NCI-H2081 (cell line): ENCODE data around the gene CRY1.

Experiments used
- DNase-seq, 2 experiments: peaks; one replicate each; lab custom pipeline; 2025; lab: John Stamatoyannopoulos, UW

Gene CRY1

DNA sequence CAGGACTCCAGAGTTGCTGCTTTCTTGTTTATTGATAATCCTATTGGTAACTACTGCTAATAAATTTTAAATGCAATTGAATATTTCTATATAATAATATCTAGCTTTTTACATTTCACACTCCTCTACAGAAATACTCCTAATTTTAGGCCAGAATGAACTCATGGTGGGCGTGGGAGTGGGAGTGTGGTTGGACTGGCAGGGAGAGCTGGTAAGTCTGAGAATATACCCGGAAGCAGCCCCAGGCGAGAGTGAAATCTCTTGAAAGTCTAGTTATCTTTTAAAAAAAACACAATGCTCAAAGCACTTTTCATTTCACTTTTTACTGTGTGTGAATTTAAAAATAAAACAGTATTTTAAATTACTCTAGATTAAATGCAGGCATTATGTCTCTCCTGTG is 132.9 kb downstream of the CRY1 start:
- DNase-seq, result no peak

DNA sequence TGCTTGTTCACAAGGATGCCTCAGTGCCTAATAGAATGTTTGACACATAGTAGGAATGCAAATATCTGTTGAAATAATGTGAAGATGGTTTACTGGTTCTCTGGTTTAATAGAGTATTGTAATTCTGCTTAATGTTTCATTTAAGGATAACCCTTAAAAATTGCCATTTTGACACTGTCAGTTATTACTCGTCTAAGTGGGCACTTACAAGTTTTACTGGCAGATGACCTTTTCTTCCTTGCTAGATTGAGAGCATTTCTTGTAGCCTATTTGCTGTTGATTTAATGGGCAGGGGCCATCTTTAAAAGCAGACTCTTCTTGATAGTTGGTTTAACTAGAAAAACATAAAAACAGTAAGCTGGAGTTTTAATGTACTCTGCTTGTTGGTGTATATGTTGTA is 135.8 kb downstream of the CRY1 start:
- DNase-seq, result no peak

DNA sequence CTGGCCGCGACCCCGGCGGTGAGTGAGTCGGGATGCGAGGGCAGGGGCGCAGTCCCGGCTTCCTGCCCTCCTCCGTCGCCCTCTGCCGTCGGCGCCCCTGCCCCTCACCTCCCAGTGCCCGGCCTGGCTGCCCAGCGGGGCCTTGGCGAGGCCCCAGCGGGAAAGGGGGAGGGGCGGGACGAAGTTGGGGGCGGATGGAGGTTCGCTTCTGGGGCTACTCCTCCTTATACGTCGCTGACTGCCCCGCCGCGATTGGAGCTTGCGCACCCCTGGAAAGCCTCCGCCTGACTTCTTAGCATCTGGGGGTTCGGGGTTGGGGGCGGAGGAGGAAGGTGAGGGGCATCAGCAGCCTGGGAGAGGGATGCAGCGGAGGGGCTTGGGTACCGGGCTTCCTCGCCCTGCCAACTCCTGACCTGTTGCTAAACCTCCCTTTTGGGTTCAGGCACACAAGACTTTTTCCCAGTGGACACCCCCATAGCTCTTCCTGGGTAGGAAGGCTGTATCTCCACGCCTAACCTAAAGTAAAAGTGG is 137.2 kb downstream of the CRY1 start:
- peak in 1 of 2 experiments; percentile 49 for DNase-seq

DNA sequence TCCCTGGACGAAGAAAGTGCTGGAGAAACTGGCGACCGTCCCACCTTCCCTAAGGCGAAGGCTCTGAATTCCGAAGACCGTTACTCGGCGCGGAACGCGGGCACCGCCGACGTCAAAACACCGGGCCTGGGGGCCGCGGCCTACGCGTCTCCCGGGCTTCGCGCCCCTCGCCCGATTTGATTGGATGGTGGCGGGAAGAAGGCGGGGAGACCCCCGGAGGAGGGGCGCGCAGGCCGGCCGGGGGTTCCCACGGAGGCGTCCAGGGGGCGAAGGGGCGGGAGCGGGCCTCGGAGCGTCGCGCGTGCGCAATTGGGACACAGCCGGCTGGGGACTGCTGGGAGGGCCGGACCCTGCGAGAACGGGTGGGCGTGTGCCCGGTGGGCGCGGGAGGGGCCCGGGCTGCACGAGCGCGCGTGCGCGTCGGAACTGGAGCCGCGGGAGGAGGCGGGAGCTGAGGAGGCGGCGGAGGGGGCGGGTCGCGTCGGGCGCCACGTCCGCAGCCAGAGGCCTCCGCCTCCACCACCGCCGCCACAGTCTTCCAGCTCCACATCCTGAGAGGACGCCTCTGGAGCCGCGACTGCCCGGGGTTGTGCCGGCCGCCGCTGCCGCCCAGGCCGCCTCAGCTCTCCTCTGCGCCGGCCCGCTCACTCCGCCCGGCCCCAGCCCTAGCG is 137.8 kb downstream of the CRY1 start, which contains the start of gene TMEM263:
Gene TMEM263, plus strand, starts transcription at position 531 of the 671 bp plus-strand sequence. CDS start 11,210 bp downstream, outside the sequence.
- DNase-seq, result peak; percentile 92 to 95

DNA sequence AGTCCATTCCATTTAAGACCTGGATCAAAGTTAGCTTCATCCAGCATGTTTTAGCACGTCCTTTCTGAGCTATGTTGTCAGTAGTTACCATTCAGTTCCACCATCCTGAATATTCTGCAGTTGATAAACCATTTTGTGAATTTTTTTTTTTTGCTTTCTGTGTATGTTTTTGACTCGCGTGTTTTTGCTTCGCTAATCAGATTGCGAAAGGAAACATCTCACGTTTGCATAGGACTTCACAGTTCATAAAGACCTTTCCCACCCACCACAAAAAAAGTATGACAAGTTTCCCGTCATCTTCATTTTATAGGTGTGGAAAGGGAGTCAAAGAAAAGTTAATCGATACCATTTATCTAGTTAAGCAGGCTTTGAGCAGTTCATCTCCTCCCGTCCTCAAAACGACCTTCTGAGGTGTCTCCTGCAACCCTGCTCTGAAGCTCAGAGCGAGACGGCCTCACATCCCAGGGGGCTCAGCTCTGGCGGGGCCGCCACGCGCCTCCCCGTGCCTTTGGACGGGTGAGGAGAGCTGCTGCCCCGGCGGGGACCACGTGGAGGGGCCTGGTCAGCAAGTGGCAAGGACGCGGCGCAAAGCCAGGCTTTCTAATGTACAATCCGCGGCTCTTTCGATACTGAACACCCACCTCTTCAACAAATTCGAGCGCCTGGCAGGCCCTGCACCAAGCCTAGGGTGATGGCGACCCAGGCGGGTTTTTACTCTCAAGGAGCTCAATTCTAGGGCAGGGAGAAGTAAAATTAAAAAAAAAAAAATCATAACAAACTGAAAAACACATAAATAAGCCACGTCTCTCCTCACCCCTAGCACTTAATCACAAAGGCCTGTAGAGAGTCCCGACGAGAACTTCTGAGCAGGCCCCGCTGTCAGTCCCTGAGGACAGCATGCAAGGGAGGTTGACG is 138.6 kb downstream of the CRY1 start:
- DNase-seq, result no peak

DNA sequence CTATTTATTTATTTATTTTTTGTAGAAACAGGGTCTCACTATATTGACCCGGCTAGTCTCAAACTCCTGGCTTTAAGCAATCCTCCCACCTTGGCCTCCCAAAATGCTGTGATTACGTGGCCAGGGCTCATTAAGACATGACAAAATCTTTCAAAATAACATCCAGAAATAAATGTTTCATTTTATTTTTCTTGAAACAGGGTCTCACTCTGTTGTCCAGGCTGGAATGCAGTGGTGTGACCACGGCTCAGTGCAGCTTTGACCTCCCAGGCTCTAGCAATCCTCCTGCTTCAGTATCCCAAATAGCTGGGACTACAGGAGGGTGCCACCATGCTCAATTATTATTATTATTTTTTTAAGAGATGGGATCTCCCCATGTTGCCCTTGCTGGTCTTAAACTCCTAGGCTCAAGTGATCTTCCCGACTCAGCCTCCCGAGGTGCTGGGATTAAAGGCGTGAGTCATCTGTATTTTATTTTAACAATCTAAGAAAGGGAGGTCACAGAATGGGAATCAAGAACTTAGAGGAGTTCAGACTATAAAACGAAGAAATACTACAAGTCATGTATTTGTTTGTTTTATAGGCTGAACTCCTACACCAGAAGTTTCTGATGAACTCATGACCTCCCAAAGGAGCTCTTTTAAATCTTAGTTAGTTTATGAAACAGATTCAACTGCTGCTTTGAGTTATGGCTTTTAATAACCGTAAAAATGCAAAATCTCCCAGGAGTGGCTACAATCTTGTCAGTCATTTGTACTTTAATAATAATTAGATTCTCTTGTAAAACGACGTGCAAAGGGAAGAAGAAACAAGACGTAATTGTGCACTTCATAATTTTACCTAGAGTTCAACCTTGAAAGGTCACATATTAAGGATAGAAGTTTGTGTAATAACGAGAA is 139.7 kb downstream of the CRY1 start:
- DNase-seq, result no peak

DNA sequence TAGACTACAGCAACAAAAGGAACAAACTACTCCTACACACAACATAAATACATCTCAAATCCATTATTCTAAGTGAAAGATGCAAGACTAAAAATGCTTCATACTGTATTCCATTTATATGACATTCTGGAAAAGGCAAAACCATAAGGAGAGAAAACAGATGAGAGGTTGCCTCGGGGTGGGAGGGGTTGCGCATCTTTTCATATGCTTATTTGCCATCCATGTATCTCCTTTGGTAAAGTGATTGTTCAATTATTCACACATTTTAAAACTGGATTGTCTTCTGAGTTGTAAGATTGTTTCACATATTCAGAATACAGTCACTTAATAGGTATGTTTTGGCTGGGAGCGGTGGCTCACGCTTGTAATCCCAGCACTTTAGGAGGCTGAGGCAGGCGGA is 142.8 kb downstream of the CRY1 start:
- DNase-seq, result no peak

DNA sequence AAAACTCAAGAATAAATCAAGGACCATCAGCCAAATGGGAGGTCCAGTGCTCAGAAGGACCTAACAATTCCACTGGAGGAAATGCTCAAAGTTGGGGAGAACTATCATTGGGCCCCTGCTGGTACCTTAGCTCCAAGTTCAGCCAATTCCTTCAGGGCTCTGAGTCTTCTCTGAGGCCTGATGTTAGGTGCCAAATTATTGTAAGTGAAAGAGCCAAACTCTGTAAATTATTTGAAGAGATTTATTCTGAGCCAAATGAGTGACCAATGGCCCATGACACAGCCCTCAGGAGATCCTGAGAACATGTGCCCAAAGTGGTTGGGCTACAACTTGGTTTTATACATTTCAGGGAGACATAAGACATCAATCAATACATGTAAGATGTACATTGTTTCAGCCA is 145.9 kb downstream of the CRY1 start:
- no peak for DNase-seq

DNA sequence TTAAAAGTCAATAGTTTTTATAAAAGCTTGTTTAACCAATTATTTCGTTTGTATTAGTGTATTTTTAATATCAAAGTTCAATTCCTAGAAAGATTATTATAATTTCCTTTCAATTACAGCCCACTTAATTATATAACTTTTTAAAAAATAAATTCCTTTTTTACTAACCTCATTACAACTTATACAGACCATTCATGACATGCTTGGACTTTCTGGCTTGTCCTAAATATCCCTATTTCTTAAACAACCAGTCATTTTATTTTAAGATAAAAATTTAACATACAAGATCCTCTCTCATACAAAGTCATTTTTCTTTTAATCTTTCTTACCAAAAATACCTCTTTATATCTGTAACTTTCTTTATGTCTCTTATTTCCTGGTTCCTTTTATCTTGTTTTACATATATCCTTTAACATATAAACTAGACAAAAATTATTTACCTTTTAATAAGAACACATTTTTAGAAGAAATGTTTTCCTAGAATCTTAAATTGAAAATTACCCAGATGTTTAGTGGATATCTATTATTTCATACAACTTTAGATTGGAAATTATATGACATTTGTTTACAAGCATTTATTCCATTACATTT is 148.0 kb downstream of the CRY1 start:
- DNase-seq, result no peak

DNA sequence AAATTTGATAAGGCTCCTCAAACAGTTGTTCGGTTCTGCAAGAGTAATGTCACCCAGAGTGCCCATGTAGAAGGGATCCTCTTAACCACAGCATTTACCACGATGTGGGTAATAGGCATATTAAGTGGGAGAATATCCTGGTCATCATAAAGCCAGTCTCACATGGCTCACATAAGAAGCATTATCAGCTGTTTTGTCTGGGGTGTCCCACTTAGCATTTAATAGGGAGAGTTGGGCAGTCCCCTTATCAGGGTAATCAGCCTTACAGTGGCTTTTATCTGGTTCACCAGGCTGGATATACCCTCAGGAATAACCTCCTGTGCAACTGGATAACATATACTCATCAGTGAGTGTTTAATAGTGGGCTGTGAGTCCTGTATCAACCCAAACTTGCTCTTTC is 150.6 kb downstream of the CRY1 start:
- DNase-seq, result no peak

DNA sequence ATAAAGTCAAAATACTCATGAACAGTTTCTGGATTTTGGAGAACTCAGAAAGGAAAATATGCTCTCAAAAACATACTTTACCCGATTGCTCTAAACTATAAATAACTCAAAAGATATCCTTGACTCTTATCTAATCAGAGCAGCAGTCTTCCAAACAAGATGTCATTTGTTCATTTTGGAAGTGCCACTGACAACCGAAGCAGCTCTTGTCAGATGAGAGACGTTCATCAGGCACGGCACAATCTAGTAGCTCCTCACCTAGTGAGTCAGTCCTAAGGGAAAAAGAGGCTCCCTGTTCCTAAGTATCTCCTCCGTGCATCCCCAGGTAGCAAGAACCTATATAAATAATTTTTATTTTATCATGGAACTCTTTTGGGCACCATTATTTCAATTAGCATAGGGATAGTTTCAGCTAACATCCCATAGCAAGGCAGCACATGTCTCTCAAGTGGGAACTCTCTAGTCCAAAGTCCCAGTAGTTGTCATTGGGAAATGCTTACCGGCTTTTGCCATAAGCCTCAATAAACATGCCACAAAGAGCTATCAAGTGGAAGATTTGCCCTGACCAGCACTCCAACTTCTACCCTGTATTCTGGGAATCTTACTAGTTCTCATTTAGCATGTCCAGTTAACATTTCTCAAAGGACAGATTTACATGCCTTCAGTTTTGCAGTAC is 151.7 kb downstream of the CRY1 start:
- no peak for DNase-seq
